HG03103 (cell line): Measurements from ENCODE around the gene C12orf57.
"Not testable (repeated sequence)": the region's sequence is repeated elsewhere in the genome, so short reads cannot be mapped to it uniquely, and the experiment has no call there.

Experiments used
- ATAC-seq: cut with Tn5 transposase; IDR thresholded peaks from one replicate; pipeline ENCODE4 v1.9.1; 2021; ENCODE audit warnings: low read depth; ENCODE audit not compliant: unreplicated experiment

C12orf57 gene, protein sequence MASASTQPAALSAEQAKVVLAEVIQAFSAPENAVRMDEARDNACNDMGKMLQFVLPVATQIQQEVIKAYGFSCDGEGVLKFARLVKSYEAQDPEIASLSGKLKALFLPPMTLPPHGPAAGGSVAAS

DNA sequence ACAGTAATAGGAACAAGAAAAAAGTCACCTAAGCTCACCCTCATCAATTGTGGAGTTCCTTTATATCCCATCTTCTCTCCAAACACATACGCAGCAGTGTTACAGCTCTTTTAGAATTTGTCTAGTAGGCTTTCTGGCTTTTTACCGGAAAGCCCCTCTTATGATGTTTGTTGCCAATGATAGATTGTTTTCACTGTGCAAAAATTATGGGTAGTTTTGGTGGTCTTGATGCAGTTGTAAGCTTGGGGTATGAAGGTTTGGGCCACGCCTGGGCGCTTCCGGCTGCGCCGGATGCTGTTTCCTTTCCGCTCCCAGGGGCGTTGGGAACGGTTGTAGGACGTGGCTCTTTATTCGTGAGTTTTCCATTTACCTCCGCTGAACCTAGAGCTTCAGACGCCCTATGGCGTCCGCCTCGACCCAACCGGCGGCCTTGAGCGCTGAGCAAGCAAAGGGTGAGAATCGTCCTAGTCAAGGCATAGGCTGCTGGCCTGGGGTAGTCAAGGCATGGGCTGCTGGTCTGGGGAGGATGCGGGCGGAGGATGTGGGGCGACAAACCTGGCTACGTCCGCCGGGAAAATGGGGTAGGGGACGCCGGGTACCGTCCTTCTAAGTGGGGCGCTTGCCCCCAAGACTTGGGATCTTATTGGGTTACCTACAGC, at the start of gene C12orf57, which contains the start of gene RNU7-1:
Gene C12orf57 (plus strand): TSS at position 301 of the 659 bp plus-strand sequence. CDS start 100 bp downstream, at position 401.
Gene RNU7-1 (plus strand): TSS at position 95 of the 659 bp plus-strand sequence.
- no peak for ATAC-seq

DNA sequence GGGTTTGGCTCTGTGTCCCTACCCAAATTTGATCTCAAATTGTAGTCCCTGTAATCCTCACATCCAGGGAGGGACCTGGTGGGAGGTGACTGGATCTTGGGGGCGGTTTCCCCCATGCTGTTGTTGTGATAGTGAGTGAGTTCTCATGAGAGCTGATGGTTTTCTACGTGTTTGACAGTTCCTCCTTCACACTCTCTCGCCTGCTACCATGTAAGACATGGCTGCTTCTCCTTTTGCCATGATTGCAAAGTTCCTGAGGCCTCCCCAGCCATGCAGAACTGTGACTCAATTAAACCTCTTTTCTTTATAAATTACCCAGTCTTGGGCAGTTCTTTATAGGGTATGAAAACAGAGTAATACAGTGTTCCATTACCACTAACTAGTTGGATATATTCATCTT, 49.5 kb upstream of the C12orf57 start:
- ATAC-seq, result no peak

DNA sequence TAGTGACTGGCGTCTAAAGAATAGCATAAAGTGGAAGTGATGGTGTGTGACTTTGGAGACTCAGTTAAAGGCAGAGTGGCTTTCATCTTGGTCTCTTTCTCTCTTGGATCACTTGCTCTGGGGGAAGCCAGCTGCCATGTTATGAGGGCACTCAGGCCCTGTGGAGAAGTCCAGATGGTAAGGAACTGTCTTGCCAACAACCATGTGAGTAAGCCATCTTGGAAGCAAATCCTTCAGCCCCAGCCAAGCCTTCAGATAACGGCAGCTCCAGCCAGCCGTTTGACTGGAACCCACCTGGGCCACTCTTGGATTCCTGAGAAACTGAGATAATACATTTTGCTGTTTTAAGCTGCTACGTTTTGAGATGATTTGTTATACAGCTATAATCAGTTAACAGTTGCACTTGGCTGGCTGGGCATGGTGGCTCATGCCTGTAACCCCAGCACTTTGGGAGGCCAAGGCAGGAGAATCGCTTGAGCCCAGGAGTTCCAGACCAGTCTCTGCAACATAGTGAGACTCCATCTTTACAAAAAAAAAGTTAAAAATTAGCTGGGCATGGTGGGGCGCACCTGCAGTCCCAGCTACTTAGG, 46.9 kb upstream of the C12orf57 start:
- ATAC-seq, result no peak

DNA sequence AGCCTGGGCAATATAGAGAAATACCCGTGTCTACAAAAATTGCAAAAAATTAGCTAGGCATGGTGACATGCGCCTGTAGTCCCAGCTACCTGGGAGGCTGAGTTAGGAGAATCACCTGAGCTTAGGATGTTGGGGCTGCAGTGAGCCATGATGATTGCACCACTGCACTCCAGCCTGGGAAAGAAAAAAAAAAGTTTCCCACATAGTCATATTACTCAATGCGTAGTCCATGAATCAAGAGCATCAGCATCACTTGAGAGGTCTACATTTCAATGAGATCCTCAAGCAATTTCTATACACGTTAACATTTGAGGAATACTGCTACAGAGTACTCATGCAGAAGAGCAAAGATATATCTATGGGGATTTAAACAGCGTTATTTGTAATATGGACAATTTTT, 44.4 kb upstream of the C12orf57 start:
- ATAC-seq, result no peak

DNA sequence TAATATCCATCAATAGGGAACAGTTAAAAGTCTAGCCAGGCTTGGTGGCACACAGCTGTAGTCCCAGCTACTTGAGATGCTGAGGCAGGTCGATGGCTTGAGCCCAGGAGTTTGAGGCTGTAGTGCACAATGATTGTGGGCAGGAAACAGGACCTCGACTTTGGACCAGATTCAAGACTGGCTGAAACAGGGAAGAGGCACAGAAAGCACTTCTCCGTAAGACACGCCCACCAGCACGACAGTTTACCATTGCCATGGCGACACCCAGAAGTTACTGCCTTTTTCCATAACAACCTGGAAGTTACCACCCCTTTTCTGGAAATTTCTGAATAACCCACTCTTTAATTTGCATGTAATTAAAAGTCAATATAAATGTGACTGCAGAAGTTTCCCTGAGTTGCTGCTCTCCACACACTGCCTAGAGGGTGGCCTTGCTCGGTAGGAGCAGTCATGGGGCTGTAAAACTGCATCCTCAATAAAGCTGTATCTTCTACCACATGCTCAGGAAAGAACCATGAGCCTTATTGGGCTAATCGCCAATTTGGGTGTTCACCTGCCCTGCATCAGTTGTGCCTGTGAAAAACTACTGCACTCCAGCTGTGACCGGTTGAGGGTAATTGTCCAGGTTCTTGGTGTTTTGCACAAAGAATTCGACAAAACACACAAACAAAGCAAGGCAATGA, 43.8 kb upstream of the C12orf57 start:
- ATAC-seq, result no peak

DNA sequence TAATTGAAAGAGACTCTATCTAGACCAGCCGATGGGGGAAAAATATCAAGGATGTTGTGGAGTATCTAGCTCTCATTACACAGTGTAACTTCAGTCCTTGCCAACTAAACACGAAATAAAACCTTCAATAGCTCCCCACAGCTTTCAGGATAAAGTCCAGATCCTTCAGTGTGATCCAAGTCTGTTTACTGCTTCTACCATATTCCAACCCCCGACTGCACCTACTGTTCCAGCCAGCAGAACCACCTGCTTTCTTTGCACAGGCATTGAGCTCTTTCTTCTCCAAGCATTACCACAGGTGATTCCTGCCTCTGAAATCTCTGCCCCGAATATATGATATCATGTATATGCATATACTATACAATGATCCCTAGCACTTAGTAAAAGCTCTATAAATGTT, 41.4 kb upstream of the C12orf57 start:
- ATAC-seq, result no peak

DNA sequence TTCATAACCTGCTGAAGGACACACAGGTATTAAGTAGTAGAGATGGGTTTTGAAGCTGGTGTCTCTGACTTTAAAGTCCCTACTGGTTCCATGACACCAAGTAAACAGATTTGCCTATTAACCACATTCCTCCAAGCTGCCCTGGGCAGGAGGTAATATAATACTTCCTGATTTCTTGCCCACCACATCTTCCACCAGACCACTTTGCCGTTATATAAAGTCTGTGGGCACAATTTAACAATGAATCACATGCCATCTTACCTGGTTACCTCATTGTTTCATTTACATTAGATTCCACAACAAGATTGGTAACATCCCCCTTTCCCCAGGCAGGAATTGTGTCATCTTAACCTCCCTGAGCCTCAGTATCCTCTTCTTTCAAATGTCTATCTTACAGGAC, 40.1 kb upstream of the C12orf57 start:
- ATAC-seq, result no peak

DNA sequence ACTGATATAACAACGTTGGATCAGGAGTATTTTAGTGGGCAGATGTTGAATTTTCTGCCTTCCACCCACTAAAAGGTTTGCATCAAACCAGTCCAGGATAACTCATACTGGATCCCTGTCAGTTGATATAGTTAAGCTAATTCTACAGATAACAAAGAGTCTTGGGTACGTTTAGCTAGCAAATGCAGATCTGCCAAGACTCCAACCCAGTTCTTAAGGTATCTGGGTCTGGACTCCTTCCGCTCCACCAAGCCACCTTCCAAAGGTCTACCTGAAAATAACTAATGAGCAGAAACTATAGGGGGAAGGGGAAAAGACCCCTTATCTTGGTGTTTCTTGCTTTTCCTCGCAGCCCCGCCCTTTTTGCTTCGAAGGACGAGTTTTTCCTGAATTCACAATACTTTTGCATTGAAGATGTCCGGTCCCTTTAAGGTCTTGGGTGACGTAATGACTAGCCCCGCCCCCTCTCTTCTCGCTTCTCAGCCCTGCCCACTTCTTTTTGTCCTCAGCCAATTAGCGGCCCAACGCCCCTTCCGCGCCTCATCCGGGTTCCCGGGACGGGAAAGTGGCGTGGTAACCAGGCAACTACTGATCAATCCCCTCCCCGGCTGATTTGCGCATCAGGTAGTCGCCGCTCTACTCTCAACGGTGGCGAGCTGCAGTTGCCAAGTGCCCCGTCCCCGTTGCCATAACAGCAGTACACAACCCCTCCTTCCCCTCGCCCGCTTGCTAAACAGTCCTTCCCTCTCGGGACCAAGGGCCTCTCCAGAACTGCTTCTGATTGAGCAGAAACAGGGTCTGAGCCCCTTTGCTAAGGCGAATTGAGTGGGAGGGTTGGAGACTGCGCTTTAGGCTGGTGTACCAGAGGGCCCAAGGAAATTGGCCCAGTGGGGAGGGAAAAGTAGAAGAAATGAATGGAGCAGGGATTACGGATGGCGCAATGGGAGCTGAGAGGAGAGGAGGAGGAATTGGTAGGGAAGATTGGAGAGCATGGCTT, 39.2 kb upstream of the C12orf57 start, which contains the start of gene LRRC23:
Gene LRRC23 (plus strand): TSS at position 543 of the 997 bp plus-strand sequence. CDS start 812 bp downstream, outside the sequence.
- ATAC-seq, result peak; percentile 89

DNA sequence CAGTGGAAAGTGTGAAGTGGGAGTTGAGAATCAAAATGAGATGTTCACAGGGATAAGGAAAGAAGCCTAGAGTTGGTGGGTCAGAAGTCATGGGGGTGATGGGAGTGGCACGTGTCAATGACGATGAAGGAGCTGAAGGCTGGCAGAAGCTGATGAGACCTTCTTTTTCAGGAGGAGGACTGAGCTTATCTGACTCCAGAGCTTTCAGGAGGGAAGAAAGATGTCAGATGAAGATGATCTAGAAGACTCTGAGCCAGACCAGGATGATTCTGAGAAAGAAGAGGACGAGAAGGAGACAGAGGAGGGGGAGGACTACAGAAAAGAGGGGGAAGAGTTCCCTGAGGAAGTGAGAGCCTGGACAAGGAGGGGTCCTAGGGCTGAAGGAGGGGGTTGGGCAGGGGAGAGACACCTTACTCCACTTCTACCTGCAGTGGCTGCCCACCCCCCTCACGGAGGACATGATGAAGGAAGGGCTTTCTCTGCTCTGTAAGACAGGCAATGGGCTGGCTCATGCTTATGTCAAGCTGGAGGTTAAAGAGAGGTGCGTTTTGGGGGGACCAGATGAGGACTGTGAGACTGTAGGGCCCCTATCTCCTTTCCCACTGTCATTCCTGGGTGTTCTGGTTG, 38.3 kb upstream of the C12orf57 start:
- ATAC-seq, result no peak

DNA sequence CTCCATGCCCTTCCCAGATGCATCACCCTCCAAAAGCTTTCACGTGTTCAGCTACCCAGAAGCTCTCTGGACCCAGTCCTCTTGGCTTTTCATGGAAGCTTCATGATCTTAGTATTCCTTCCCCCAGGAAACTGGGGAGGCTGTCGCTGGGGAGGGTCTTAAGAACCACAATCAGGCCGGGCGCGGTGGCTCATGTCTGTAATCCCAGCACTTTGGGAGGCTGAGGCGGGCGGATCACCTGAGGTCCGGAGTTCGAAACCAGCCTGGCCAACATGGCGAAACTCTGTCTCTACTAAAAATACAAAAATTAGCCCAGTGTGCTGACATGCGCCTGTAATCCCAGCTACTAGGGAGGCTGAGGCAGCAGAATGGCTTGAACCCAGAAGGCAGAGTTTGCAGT, 35.7 kb upstream of the C12orf57 start:
- ATAC-seq, result not testable (repeated sequence)

DNA sequence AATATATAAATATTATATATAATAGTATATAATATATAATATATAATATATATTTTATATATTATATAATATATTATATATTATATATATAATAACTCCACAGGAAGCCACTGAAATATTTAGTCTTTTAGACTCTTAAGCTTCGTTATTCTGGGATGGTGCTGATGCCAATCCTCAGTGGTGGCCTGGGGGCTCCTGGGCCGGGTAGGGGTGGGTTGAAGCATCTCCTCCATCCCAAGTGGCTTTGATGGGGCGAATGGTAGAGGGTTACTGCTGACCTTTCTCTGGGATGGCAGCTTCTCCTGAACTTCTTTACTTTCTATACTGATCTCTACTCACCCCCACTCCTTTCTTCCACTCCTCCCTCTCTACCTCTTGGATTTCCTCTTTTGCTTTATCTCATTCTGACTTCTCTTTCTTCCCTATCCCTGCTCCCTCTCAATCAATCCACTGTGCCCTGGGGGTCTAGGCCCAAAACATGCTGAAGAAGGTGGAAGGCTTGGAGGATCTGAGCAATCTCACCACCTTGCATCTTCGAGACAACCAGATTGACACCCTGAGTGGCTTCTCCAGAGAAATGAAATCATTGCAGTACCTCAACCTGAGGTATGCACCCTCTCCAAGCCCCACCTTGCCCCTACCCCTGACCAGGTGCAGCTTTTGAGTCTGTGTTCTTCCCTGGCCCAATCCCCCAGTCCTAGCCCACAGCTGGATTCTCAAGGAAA, 34.2 kb upstream of the C12orf57 start:
- no peak for ATAC-seq

DNA sequence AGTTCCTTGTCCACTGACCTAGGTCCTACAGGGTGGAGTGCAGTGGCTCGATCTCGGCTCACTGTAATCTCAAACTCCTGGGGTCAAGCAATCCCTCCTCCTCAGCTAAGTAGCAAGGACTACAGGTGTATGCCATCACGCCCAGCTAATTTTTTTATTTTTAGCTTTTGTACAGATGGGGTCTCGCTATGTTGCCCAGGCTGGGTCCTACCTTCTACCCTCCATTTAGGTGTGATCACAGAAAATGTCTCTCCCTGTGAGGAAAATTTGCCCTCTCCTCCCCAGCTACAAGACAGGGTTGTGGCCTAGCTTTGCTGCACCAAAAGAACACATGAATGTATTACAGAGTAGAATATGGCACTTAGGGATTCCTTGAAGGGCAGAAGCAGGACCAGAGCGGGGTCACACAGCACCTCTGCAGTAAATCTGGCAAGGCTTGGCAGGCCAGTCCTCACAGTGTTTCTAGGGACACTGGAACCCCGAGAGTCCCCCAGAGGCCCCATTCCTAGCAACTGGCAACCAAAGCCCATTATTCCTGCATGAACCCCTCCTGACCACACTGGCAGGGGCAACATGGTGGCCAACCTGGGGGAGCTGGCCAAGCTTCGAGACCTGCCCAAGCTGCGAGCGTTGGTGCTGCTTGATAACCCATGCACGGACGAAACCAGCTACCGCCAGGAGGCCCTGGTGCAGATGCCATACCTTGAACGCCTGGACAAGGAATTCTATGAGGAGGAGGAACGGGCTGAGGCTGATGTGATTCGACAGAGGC, 31.5 kb upstream of the C12orf57 start:
- ATAC-seq, result no peak

DNA sequence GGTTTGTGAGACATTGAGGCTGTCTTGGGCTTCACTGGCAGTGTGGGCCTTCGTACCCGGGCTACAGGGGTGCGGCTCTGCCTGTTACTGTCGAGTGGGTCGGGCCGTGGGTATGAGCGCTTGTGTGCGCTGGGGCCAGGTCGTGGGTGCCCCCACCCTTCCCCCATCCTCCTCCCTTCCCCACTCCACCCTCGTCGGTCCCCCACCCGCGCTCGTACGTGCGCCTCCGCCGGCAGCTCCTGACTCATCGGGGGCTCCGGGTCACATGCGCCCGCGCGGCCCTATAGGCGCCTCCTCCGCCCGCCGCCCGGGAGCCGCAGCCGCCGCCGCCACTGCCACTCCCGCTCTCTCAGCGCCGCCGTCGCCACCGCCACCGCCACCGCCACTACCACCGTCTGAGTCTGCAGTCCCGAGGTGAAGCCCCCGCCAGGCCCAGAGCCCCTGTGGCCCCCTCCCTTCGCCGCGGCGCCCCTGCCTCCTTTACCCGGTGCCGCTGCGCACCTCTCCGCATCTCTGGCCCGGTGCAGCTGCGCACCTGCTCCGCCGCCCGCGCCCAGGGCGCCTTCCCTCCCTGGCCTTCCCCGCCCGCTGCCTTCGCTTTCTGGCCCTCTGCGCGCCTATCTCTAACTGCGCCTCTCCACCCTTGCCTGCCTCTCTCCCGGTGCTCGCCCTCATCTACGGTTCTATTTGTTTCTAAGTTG, 29.4 kb upstream of the C12orf57 start, which contains the start of gene ENO2:
Gene ENO2 (plus strand): TSS at position 335 of the 701 bp plus-strand sequence. CDS start 1,253 bp downstream, outside the sequence.
- peak; percentile 63 for ATAC-seq

DNA sequence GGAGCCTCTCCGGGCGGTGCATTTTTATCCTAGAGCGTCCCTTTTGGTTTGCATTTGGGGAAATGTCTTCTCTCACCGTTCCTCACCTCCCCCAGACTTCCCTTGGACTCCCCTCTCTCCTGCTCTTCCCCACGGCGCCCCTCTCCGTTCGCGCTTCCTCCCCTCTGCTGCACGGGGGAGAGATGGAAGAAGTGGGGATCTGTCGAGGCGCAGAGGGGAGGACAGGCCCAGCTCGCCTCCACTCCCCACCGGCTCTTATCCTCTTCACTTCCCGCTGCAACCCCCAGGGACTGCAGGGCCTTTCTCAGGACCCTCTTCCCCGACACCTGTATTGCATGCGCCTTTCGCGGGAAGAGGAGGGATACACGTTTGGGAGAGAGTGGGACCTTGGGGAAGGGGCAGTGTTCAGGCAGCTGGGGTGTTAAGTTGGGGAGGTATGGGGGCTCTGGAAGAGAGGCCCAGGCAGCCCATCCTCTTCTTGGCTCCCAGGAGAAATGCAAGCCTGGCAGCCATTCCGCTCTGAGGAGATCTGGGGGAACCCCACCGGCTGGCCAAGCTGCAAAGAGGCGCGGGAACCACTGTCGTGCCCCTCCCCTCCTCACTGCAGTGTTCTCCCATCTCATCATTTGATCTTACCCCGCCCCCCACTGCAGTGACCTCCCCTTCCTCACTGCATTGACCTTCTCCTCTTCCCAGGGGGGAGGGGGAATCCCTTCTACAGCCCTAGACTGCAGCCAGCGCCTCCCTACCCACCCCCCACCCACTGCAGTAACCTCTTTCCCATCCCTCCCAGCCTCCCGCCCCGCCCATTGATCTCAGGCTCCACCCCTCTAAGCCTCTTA, 28.7 kb upstream of the C12orf57 start:
- ATAC-seq, result no peak

DNA sequence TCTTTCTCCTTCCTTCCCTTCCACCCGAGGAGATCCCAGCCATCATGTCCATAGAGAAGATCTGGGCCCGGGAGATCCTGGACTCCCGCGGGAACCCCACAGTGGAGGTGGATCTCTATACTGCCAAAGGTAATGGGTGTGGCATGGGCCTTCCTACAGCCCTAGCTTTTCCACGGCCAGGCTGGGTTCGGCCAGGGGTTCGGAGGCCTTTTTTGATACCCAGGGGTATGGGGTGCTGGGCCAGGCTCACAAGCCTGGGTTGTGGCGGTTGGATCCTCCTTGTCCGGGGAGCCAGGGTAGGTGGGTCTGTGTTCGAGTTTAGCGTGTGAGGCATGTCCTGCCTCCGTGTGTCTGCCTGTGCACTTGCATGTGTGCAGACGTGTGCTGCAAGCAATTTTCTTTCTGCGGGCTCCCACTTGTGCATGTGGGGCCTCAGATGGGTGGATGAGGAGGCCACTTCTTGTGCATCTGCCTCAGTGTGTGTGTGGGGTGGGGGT, 28.0 kb upstream of the C12orf57 start:
- ATAC-seq, result no peak

DNA sequence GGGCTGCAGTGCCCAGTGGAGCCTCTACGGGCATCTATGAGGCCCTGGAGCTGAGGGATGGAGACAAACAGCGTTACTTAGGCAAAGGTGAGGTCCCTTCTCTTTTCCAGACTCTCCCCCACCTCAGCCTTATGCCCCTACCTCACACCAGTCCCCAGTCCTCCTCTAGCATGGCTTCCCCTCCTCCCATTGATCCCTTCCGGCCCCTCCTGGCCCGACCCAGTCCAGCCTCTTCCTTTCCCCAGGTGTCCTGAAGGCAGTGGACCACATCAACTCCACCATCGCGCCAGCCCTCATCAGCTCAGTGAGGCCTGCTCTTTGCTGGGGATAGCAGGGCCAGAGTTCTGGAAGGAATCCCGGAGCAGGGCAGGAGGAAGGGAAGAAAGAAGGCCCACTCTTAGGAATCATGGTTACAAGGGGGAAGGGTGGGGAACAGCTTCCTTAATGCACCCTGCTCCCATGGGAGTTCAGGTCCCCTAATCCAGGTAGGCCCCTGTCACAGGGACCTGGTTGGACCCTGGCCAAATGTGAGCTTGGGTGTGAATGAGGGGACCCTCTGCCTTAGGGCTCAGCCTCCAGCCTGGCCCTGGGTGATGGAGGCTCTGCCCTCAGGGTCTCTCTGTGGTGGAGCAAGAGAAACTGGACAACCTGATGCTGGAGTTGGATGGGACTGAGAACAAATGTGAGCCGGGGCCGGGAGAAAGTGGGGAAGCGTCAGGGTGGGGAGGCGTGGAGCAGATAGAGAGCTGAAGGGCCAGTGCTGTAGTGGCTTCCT, 27.2 kb upstream of the C12orf57 start:
- no peak for ATAC-seq
